Measurements from ENCODE around the gene F8A1. TPM values are rescaled to one million over a fixed set of nuclear protein-coding genes. Genes with fewer than 3 reads are reported as not detected.
"Not testable (repeated sequence)": the region's sequence is repeated elsewhere in the genome, so short reads cannot be mapped to it uniquely, and the experiment has no call there.

The F8A1 gene
- total RNA-seq, result 10 to 100 TPM; 42.9 to 43.3 TPM

- H3K9me3 Mint-ChIP-seq; CTCF ChIA-PET; intact Hi-C loops (cut with micrococcal nuclease); H3K36me3 Mint-ChIP-seq; H3K27me3 Mint-ChIP-seq; POLR2A ChIA-PET; H3K4me1 Mint-ChIP-seq (ENCODE audit: low read depth); H3K4me3 Mint-ChIP-seq; H3K27ac Mint-ChIP-seq: not testable (repeated sequence)
- DNase-seq, result peak; percentile 69
Measured at GRCh38 chrX:154886069-154886788, at the start of gene F8A1. TSS of gene F8A1 (plus strand) at chrX:154886355. CDS start at chrX:154886375, 20 bp downstream.

- intact Hi-C loops (cut with micrococcal nuclease), result loop anchor here (2.0 kb wide), 1 partner anchor 64 kb away; no protein-coding TSS in a partner anchor
- no peaks in the 10 kb centered on the region for H3K4me1 Mint-ChIP-seq (ENCODE audit: low read depth)
- H3K9me3 Mint-ChIP-seq, result no peaks in the 10 kb centered on the region
- no peaks in the 10 kb centered on the region for H3K36me3 Mint-ChIP-seq
- no peak overlapping the region for H3K4me3 Mint-ChIP-seq
- no peak overlapping the region for H3K27ac Mint-ChIP-seq
- no peaks in the 10 kb centered on the region for H3K27me3 Mint-ChIP-seq
- POLR2A ChIA-PET, result no interaction called here
- DNase-seq, result peak; percentile 9
- CTCF ChIA-PET, result interaction anchor here (1.0 to 4.4 kb wide), 4 partner anchors 28 to 91 kb away, joined by 5 to 28 read pairs (median 5); partner anchors contain the start of genes GAB3 and MPP1
Measured at GRCh38 chrX:154840856-154841255, 45.3 kb upstream of the F8A1 start.

- DNase-seq, result no peak
- no peak overlapping the region for H3K4me3 Mint-ChIP-seq
- no peaks in the 10 kb centered on the region for H3K27me3 Mint-ChIP-seq
- H3K36me3 Mint-ChIP-seq, result no peaks in the 10 kb centered on the region
- ChIA-PET CTCF (no interaction called here), POLR2A (no interaction called here)
- no peaks in the 10 kb centered on the region for H3K4me1 Mint-ChIP-seq (ENCODE audit: low read depth)
- H3K27ac Mint-ChIP-seq, result no peak overlapping the region
- intact Hi-C loops (cut with micrococcal nuclease), result no loop called here
- H3K9me3 Mint-ChIP-seq, result no peaks in the 10 kb centered on the region
Measured at GRCh38 chrX:154850957-154851611, 35.1 kb upstream of the F8A1 start.

- ChIA-PET POLR2A (no interaction called here), CTCF (no interaction called here)
- H3K27ac Mint-ChIP-seq, result no peak overlapping the region
- H3K36me3 Mint-ChIP-seq, result no peaks in the 10 kb centered on the region
- H3K4me3 Mint-ChIP-seq, result no peak overlapping the region
- H3K4me1 Mint-ChIP-seq (ENCODE audit: low read depth), result no peaks in the 10 kb centered on the region
- no peaks in the 10 kb centered on the region for H3K9me3 Mint-ChIP-seq
- DNase-seq, result no peak
- intact Hi-C loops (cut with micrococcal nuclease), result no loop called here
- H3K27me3 Mint-ChIP-seq, result no peaks in the 10 kb centered on the region
Measured at GRCh38 chrX:154855256-154855655, 30.9 kb upstream of the F8A1 start.

GRCh38 chrX:154868522-154868921, 17.6 kb upstream of the F8A1 start:
- DNase-seq; CTCF ChIA-PET; H3K4me1 Mint-ChIP-seq (ENCODE audit: low read depth); intact Hi-C loops (cut with micrococcal nuclease); POLR2A ChIA-PET; H3K27me3 Mint-ChIP-seq; H3K27ac Mint-ChIP-seq; H3K4me3 Mint-ChIP-seq; H3K36me3 Mint-ChIP-seq: not testable (repeated sequence)
- peaks cover 26% of the 10 kb centered on the region for H3K9me3 Mint-ChIP-seq

GRCh38 chrX:154873329-154873728, 12.8 kb upstream of the F8A1 start:
- H3K27me3 Mint-ChIP-seq, result no peaks in the 10 kb centered on the region
- H3K9me3 Mint-ChIP-seq, result peaks cover 20% of the 10 kb centered on the region
- no peak overlapping the region for H3K4me3 Mint-ChIP-seq
- CTCF ChIA-PET, result no interaction called here
- H3K4me1 Mint-ChIP-seq (ENCODE audit: low read depth), result no peaks in the 10 kb centered on the region
- no peaks in the 10 kb centered on the region for H3K36me3 Mint-ChIP-seq
- intact Hi-C loops (cut with micrococcal nuclease), result no loop called here
- H3K27ac Mint-ChIP-seq, result no peak overlapping the region
- no peak for DNase-seq
- POLR2A ChIA-PET, result no interaction called here

GRCh38 chrX:154884069-154884468, 2.1 kb upstream of the F8A1 start:
- H3K4me1 Mint-ChIP-seq (ENCODE audit: low read depth); H3K27ac Mint-ChIP-seq; H3K4me3 Mint-ChIP-seq; POLR2A ChIA-PET; DNase-seq; H3K36me3 Mint-ChIP-seq; intact Hi-C loops (cut with micrococcal nuclease); H3K9me3 Mint-ChIP-seq; H3K27me3 Mint-ChIP-seq; CTCF ChIA-PET: not testable (repeated sequence)

GRCh38 chrX:154885057-154885456, 1.1 kb upstream of the F8A1 start:
- H3K36me3 Mint-ChIP-seq; H3K27ac Mint-ChIP-seq; POLR2A ChIA-PET; H3K9me3 Mint-ChIP-seq; H3K4me1 Mint-ChIP-seq (ENCODE audit: low read depth); H3K27me3 Mint-ChIP-seq; DNase-seq; intact Hi-C loops (cut with micrococcal nuclease); H3K4me3 Mint-ChIP-seq; CTCF ChIA-PET: not testable (repeated sequence)

GRCh38 chrX:154885549-154885948, 606 bp upstream of the F8A1 start:
- H3K36me3 Mint-ChIP-seq; H3K9me3 Mint-ChIP-seq; POLR2A ChIA-PET; H3K4me1 Mint-ChIP-seq (ENCODE audit: low read depth); H3K27me3 Mint-ChIP-seq; H3K27ac Mint-ChIP-seq; H3K4me3 Mint-ChIP-seq; intact Hi-C loops (cut with micrococcal nuclease); CTCF ChIA-PET: not testable (repeated sequence)
- peak; percentile 37 for DNase-seq

- intact Hi-C loops (cut with micrococcal nuclease); H3K4me1 Mint-ChIP-seq (ENCODE audit: low read depth); POLR2A ChIA-PET; H3K27ac Mint-ChIP-seq; CTCF ChIA-PET; H3K4me3 Mint-ChIP-seq; H3K36me3 Mint-ChIP-seq; H3K27me3 Mint-ChIP-seq; H3K9me3 Mint-ChIP-seq; DNase-seq: not testable (repeated sequence)
Measured at GRCh38 chrX:154886789-154887221, 650 bp downstream of the F8A1 start.

- Mint-ChIP-seq H3K9me3 (no peaks in the 10 kb centered on the region), H3K4me3 (no peak overlapping the region), H3K4me1 (ENCODE audit: low read depth) (peaks cover 7% of the 10 kb centered on the region), H3K36me3 (no peaks in the 10 kb centered on the region), H3K27me3 (no peaks in the 10 kb centered on the region), H3K27ac (no peak overlapping the region)
- intact Hi-C loops (cut with micrococcal nuclease), result no loop called here
- ChIA-PET CTCF (no interaction called here), POLR2A (no interaction called here)
- no peak for DNase-seq
Measured at GRCh38 chrX:154890990-154891639, 5.0 kb downstream of the F8A1 start.

GRCh38 chrX:154892296-154892695, 6.1 kb downstream of the F8A1 start:
- Mint-ChIP-seq H3K27me3 (no peaks in the 10 kb centered on the region), H3K4me3 (no peak overlapping the region), H3K4me1 (ENCODE audit: low read depth) (peaks cover 7% of the 10 kb centered on the region), H3K36me3 (no peaks in the 10 kb centered on the region), H3K27ac (no peak overlapping the region), H3K9me3 (no peaks in the 10 kb centered on the region)
- CTCF ChIA-PET, result no interaction called here
- POLR2A ChIA-PET, result no interaction called here
- DNase-seq, result no peak
- intact Hi-C loops (cut with micrococcal nuclease), result no loop called here

GRCh38 chrX:154900323-154900722, 14.2 kb downstream of the F8A1 start:
- intact Hi-C loops (cut with micrococcal nuclease), result no loop called here
- no peaks in the 10 kb centered on the region for H3K36me3 Mint-ChIP-seq
- ChIA-PET POLR2A (no interaction called here), CTCF (no interaction called here)
- DNase-seq, result no peak
- H3K4me3 Mint-ChIP-seq, result no peak overlapping the region
- no peaks in the 10 kb centered on the region for H3K27me3 Mint-ChIP-seq
- no peak overlapping the region for H3K27ac Mint-ChIP-seq
- H3K9me3 Mint-ChIP-seq, result no peaks in the 10 kb centered on the region
- no peaks in the 10 kb centered on the region for H3K4me1 Mint-ChIP-seq (ENCODE audit: low read depth)

Data from activated CD4-positive, alpha-beta memory T cell treated with anti-CD3 and anti-CD28 coated beads for 36 hours (primary cell).